Body of pancreas (tissue), 4 donors: Measurements from ENCODE around the gene METTL6. TPM values are rescaled to one million over a fixed set of nuclear protein-coding genes. Genes with fewer than 3 reads are reported as not detected.
A peak's percentile ranks its signal among the peaks of the same experiment; 100 is the strongest.

ENCODE experiments used
- ATAC-seq: fragments of 150-250 bp; one replicate; pipeline ENCODE4 v1.9.1; 2016
- DNase-seq, 4 donors: peaks; one replicate each; pipeline ENCODE4 v3.0.0-alpha.2; 2019
- H3K27ac ChIP-seq, 4 donors: fragments of 200-600 bp; sonication (generic); 1 replicate in 3 of 4; 2 replicates in 1 of 4; pipeline versions ENCODE4 v1.5.1 to v1.6.1; 2016 to 2019; ENCODE audit warnings: mild to moderate bottlenecking in 1 of 4, mixed read lengths in 1 of 4, moderate library complexity in 1 of 4
- H3K27me3 ChIP-seq, 2 donors: fragments of 200-600 bp; sonication (generic); one replicate each; pipeline ENCODE4 v1.6.0; 2016; ENCODE audit warnings: mild to moderate bottlenecking in 1 of 2
- H3K36me3 ChIP-seq, 2 donors: fragments of 200-600 bp; sonication (generic); replicated peaks in 1 of 2; 2 replicates each; pipeline ENCODE4 v1.5.1; 2016; ENCODE audit warnings: low read depth in 2 of 2; ENCODE audit not compliant: insufficient read depth in 1 of 2
- H3K4me1 ChIP-seq: fragments of 200-600 bp; sonication (generic); one replicate; pipeline ENCODE4 v1.6.0; 2016
- H3K4me3 ChIP-seq, 2 donors: fragments of 200-600 bp; sonication (generic); 1 replicate in 1 of 2; 2 replicates in 1 of 2; pipeline ENCODE4 v1.5.1; 2016 to 2019
- H3K9me3 ChIP-seq, 3 donors: fragments of 200-600 bp; sonication (generic); 1 replicate in 2 of 3; 2 replicates in 1 of 3; pipeline ENCODE4 v1.5.1; 2016
- POLR2A ChIP-seq, 3 donors: fragments of 450-650 bp; IDR thresholded peaks; one replicate each; pipeline ENCODE4 v1.6.1; 2016; ENCODE audit warnings: antibody characterized with exemption in 3 of 3, mild to moderate bottlenecking in 2 of 3
- WGBS, 2 donors: methylation state at CpG; one replicate each; pipeline ENCODE4 v1.1.5; 2017; 5-methylcytosine and 5-hydroxymethylcytosine counted together
- intact Hi-C: fragments of 100-400 bp; cut with DNase I; formaldehyde crosslinking; loops from one replicate; pipeline ENCODE4 v1.15.1; 2023
- total RNA-seq, 2 donors: library from RNA; depleted of rRNA; stranded (reverse); fragments of >200 nt; gene quantifications; one replicate each; pipeline ENCODE4 v1.1.0, GENCODE V29; 2016
- TF ChIP-seq, protein P1 (sequence below), 7 experiments: fragments of 450-650 bp in 4 of 7; fragments of 200-600 bp in 3 of 7; sonication (generic) in 3 of 7; IDR thresholded peaks; one replicate each; pipeline ENCODE4 v1.5.1; 2016 to 2019; ENCODE audit warnings: antibody characterized with exemption in 7 of 7

Gene METTL6
- 10 to 100 TPM in 1 of 2 donors, 1 to 10 TPM in 1; 3.3 to 14.5 TPM for total RNA-seq

- intact Hi-C loops, result no loop called here
- 0% methylated on average over 10 to 50 of the region's 52 CpGs for WGBS, 2 donors
- no peaks in the 10 kb centered on the region for H3K9me3 ChIP-seq
- H3K27me3 ChIP-seq, result no peaks in the 10 kb centered on the region
- peak within 1 kb of the TSS; percentile 64 to 83 for H3K4me3 ChIP-seq
- DNase-seq (peak; percentile 77 to 84 (median 82)), ATAC-seq (peak; percentile 85)
- peaks cover 22% of the 10 kb centered on the region for H3K4me1 ChIP-seq
- peaks cover 0 to 2% of the 10 kb centered on the region in 2 donors for H3K36me3 ChIP-seq
- TF ChIP-seq POLR2A (IDR thresholded peaks at IDR 0.05), result peak in 2 of 3 donors; percentile 55 to 59
- TF ChIP-seq, protein P1, sequence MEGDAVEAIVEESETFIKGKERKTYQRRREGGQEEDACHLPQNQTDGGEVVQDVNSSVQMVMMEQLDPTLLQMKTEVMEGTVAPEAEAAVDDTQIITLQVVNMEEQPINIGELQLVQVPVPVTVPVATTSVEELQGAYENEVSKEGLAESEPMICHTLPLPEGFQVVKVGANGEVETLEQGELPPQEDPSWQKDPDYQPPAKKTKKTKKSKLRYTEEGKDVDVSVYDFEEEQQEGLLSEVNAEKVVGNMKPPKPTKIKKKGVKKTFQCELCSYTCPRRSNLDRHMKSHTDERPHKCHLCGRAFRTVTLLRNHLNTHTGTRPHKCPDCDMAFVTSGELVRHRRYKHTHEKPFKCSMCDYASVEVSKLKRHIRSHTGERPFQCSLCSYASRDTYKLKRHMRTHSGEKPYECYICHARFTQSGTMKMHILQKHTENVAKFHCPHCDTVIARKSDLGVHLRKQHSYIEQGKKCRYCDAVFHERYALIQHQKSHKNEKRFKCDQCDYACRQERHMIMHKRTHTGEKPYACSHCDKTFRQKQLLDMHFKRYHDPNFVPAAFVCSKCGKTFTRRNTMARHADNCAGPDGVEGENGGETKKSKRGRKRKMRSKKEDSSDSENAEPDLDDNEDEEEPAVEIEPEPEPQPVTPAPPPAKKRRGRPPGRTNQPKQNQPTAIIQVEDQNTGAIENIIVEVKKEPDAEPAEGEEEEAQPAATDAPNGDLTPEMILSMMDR (IDR thresholded peaks at IDR 0.05), result peak in 3 of 7 experiments; percentile 25 to 35 (median 32)
- peak within 1 kb of the TSS; percentile 21 to 80 (median 66) for H3K27ac ChIP-seq
Measured at GRCh38 chr3:15427182-15427880, at the start of gene METTL6, which contains the start of gene EAF1. Gene METTL6 (minus strand): TSS chr3:15427544. CDS start chr3:15426511, 1,033 bp downstream. Gene EAF1 (plus strand): TSS chr3:15427598. CDS start chr3:15427780, 182 bp downstream.

- H3K9me3 ChIP-seq, result no peaks in the 10 kb centered on the region
- intact Hi-C loops, result no loop called here
- H3K4me1 ChIP-seq, result peaks cover 32% of the 10 kb centered on the region
- DNase-seq (no peak), ATAC-seq (no peak)
- H3K36me3 ChIP-seq, result no peaks in the 10 kb centered on the region
- no peak overlapping the region for H3K27ac ChIP-seq
- WGBS, 2 donors, result 79 to 90% methylated on average over 3 of the region's 3 CpGs
- TF ChIP-seq, protein P1 (IDR thresholded peaks at IDR 0.05), result no peak
- TF ChIP-seq POLR2A (IDR thresholded peaks at IDR 0.05), result no peak
- no peak overlapping the region for H3K4me3 ChIP-seq
- no peaks in the 10 kb centered on the region for H3K27me3 ChIP-seq
Measured at GRCh38 chr3:15476378-15476777, 49.0 kb upstream of the METTL6 start.

GRCh38 chr3:15475161-15475560 lies 47.8 kb upstream of the METTL6 start:
- Histone ChIP-seq H3K9me3 (no peaks in the 10 kb centered on the region), H3K27me3 (no peaks in the 10 kb centered on the region), H3K4me1 (peaks cover 32% of the 10 kb centered on the region), H3K4me3 (no peak overlapping the region), H3K36me3 (no peaks in the 10 kb centered on the region), H3K27ac (no peak overlapping the region)
- DNase-seq, result no peak
- TF ChIP-seq, protein P1 (IDR thresholded peaks at IDR 0.05), result no peak
- TF ChIP-seq POLR2A (IDR thresholded peaks at IDR 0.05), result no peak
- WGBS, 2 donors, result 57 to 75% methylated on average over 5 of the region's 5 CpGs
- intact Hi-C loops, result no loop called here
- ATAC-seq, result no peak

DNA sequence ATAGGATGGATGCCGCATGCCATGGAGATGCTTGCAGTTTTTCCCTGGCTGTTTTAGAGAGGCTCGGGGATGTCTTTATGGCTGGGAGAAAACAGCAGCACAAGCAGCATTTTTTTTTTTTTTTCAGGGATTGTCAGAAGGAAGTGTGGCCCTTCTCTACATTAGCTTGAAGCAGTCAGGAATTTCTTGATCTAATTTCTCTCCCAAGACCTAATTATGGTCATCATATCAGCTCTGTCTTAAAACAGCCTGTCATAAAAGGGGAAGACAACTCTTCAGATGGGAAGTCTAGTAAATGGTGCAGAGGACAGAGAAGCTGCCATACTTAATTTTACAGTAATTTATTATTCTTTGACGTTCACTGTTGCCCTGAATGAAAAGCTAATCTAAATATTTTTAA lies 44.5 kb upstream of the METTL6 start:
- Histone ChIP-seq H3K9me3 (no peaks in the 10 kb centered on the region), H3K4me1 (no peaks in the 10 kb centered on the region), H3K27ac (no peak overlapping the region), H3K36me3 (no peaks in the 10 kb centered on the region), H3K4me3 (no peak overlapping the region), H3K27me3 (no peaks in the 10 kb centered on the region)
- WGBS, 2 donors, result 92 to 94% methylated on average over 3 of the region's 3 CpGs
- intact Hi-C loops, result no loop called here
- ATAC-seq, result no peak
- TF ChIP-seq POLR2A (IDR thresholded peaks at IDR 0.05), result no peak
- TF ChIP-seq, protein P1 (IDR thresholded peaks at IDR 0.05), result no peak
- DNase-seq, result no peak

DNA sequence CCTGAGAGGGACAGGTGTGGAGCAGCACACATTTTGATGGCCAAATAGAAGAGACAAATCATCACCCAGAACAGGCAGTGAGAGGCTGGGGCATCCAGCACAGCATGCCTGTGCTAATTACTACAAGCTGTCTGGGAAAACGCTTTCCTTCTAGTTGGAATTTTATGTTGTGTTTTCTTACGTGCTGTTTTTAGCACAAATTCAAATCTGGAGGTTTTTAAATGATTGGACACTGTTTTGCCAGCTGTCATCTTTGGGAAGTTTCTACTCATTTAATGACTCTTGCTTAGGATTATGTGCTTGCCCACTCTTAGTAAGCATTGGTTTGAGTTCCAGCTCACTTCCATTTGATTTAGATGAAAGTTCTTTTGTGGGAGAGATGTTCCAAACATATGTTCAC lies 43.5 kb upstream of the METTL6 start:
- Histone ChIP-seq H3K27ac (no peak overlapping the region), H3K9me3 (no peaks in the 10 kb centered on the region), H3K4me1 (no peaks in the 10 kb centered on the region), H3K4me3 (no peak overlapping the region), H3K36me3 (no peaks in the 10 kb centered on the region), H3K27me3 (no peaks in the 10 kb centered on the region)
- ATAC-seq (no peak), DNase-seq (no peak)
- intact Hi-C loops, result no loop called here
- no peak for TF ChIP-seq POLR2A (IDR thresholded peaks at IDR 0.05)
- TF ChIP-seq, protein P1 (IDR thresholded peaks at IDR 0.05), result no peak
- 89 to 95% methylated on average over 2 of the region's 2 CpGs for WGBS, 2 donors
